ENCODE results near the gene SLC2A11.

SLC2A11 gene, protein sequence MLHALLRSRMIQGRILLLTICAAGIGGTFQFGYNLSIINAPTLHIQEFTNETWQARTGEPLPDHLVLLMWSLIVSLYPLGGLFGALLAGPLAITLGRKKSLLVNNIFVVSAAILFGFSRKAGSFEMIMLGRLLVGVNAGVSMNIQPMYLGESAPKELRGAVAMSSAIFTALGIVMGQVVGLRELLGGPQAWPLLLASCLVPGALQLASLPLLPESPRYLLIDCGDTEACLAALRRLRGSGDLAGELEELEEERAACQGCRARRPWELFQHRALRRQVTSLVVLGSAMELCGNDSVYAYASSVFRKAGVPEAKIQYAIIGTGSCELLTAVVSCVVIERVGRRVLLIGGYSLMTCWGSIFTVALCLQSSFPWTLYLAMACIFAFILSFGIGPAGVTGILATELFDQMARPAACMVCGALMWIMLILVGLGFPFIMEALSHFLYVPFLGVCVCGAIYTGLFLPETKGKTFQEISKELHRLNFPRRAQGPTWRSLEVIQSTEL

DNA sequence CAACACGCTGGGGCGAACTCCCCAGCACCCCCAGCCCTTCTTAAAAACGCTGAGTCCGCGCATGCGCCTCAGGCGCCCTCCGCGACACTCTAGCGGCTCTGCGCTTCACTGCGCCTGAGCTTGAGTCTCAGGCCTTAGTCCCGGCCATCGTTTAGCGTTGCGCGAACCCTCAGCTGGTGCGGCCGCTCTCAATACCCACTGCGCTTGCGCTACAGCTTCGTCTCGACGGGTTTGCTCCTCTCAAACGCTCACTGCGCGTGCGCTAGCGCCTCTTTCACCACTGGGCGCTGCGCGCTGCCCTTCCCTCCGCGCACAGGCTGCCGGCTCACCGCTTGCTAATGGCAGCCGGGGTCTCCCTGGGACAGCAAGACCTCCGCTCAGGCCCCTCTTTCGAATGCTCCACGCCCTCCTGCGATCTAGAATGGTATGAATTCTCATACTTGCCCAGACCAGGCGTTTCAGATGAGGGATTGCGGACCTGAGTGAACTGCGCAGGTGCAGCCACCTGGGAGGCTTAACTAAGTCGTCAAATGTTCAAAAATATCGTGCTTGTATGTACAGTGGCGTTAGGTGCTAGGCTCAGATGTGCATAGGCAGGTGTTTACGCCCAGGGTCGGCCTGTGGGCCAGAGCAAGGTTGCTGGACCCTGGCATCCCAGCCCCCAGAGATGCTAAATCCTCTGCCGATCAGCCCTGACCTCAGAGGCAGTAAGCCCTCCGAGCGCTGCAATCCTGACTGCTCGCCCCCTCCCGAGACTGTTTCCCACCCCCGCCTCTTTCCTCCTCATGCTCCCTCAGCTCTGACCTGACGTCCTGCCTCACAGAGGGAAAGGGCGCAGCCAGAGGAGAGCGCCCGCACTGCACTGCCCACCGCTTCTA is at the start of gene SLC2A11:
Gene SLC2A11, plus strand, starts transcription at position 270 of the 878 bp plus-strand sequence. Its CDS starts 125 bp downstream, at position 395.
- DNase-seq (ENCODE audit: low read depth) = peak; percentile 97
- H3K4me3 ChIP-seq (ENCODE audit: low read depth, low read length) = peak within 1 kb of the TSS; percentile 89
- TF ChIP-seq, protein P1, sequence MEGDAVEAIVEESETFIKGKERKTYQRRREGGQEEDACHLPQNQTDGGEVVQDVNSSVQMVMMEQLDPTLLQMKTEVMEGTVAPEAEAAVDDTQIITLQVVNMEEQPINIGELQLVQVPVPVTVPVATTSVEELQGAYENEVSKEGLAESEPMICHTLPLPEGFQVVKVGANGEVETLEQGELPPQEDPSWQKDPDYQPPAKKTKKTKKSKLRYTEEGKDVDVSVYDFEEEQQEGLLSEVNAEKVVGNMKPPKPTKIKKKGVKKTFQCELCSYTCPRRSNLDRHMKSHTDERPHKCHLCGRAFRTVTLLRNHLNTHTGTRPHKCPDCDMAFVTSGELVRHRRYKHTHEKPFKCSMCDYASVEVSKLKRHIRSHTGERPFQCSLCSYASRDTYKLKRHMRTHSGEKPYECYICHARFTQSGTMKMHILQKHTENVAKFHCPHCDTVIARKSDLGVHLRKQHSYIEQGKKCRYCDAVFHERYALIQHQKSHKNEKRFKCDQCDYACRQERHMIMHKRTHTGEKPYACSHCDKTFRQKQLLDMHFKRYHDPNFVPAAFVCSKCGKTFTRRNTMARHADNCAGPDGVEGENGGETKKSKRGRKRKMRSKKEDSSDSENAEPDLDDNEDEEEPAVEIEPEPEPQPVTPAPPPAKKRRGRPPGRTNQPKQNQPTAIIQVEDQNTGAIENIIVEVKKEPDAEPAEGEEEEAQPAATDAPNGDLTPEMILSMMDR (IDR thresholded peaks at IDR 0.05; ENCODE audit: low read depth, low read length) = no peak
- TF ChIP-seq POLR2A (IDR thresholded peaks at IDR 0.05; ENCODE audit: extremely low read depth, insufficient read length) (peak; percentile 78), MYC (IDR thresholded peaks at IDR 0.05; ENCODE audit: low read depth, low read length) (no peak)
- TF ChIP-seq, protein P2, sequence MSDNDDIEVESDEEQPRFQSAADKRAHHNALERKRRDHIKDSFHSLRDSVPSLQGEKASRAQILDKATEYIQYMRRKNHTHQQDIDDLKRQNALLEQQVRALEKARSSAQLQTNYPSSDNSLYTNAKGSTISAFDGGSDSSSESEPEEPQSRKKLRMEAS (IDR thresholded peaks at IDR 0.05; ENCODE audit: low read depth, low read length) = no peak

DNA sequence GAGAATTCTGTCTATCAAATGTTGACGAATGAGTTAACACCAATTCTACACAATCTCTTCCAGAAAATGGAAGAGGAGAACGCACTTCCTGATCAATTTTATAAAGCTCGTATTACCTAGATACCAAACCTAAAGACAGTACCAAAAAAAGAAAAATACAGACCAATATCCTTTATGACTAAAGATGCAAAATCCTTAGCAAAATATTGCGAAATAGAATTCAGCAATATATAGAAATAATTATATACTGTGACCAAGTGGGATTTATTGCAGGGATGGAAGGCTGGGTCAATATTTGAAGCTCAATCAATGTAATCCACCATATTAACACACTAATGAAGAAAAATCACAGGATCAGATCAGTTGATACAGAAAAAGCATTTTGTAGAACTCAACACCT is 45.3 kb upstream of the SLC2A11 start:
- no peak for DNase-seq (ENCODE audit: low read depth)
- TF ChIP-seq, protein P1 (IDR thresholded peaks at IDR 0.05; ENCODE audit: low read depth, low read length) = no peak
- no peak for TF ChIP-seq POLR2A (IDR thresholded peaks at IDR 0.05; ENCODE audit: extremely low read depth, insufficient read length)
- TF ChIP-seq MYC (IDR thresholded peaks at IDR 0.05; ENCODE audit: low read depth, low read length) = no peak
- TF ChIP-seq, protein P2 (IDR thresholded peaks at IDR 0.05; ENCODE audit: low read depth, low read length) = no peak
- no peak overlapping the region for H3K4me3 ChIP-seq (ENCODE audit: low read depth, low read length)

DNA sequence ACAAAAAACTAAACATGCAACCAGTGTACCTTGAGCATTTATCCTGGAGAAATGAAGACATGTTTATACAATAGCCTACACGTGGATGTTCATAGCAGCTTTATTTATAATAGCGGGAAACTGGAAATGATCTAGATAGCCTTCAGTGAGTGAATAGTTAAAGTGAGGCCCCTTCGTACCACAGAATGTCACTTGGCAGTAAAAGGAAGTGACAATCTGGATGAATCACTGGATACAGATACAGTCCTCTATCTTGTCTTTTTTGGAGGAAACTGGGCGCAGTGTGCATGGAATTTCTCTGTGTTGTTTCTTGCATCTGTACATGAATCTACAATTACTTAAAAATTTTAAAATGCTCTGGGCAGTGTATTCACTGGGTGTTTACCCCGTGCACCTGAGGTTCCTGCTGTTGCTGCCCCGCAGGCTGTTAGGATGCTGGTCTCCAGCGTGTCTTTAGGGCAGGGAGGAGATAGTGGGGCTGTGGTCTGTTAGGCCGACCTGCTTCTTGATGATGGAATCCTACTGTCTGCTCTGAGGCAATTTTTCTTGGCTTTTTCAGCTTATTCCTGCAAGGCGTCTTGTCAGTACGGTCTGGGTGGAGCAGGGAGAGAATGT is 42.0 kb upstream of the SLC2A11 start:
- no peak for DNase-seq (ENCODE audit: low read depth)

DNA sequence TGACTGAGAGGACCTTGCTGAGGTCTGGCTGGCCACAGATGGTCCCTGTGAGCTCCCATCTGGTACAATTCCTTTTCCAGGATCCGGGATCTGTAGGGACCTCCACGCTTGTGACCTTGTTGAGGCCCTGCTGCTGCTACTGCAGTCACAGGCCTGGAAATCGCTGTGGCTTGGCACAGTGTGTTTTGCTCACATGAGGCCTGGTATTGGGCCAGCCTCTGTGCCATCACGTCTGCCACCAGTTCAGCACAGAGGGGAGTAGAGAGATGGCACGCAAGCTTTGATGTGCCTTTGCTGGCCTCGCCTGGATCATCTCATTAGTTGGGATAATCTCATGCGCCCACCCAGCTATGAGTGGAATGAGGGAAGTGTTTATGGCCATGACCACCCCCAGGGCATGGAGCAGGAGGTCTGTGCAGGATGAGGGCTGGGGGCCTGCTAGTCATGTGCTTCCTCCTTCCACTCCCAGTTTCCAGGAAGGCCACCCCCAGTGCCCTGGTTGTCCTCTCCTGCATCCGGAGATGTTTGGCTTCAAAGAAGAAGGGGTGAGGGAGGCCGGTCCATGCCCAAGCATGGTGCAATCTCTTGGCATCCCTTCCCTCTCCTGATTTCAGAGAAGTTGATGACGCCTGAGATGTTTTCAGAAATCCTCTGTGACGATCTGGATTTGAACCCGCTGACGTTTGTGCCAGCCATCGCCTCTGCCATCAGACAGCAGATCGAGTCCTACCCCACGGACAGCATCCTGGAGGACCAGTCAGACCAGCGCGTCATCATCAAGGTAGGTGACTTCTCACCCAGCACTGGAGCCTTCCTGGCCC is 41.3 kb upstream of the SLC2A11 start:
- TF ChIP-seq, protein P1 (IDR thresholded peaks at IDR 0.05; ENCODE audit: low read depth, low read length) = no peak
- TF ChIP-seq POLR2A (IDR thresholded peaks at IDR 0.05; ENCODE audit: extremely low read depth, insufficient read length) (no peak), MYC (IDR thresholded peaks at IDR 0.05; ENCODE audit: low read depth, low read length) (no peak)
- TF ChIP-seq, protein P2 (IDR thresholded peaks at IDR 0.05; ENCODE audit: low read depth, low read length) = no peak
- H3K4me3 ChIP-seq (ENCODE audit: low read depth, low read length) = no peak overlapping the region
- no peak for DNase-seq (ENCODE audit: low read depth)

More for the DNA sequence above, 42.0 kb upstream of the SLC2A11 start:
- TF ChIP-seq MYC (IDR thresholded peaks at IDR 0.05; ENCODE audit: low read depth, low read length) = no peak
- TF ChIP-seq, protein P1 (IDR thresholded peaks at IDR 0.05; ENCODE audit: low read depth, low read length) = no peak
- TF ChIP-seq, protein P2 (IDR thresholded peaks at IDR 0.05; ENCODE audit: low read depth, low read length) = no peak
- TF ChIP-seq POLR2A (IDR thresholded peaks at IDR 0.05; ENCODE audit: extremely low read depth, insufficient read length) = no peak
- H3K4me3 ChIP-seq (ENCODE audit: low read depth, low read length) = no peak overlapping the region

All from NB4 (cell line).